Measurements from ENCODE around the gene KRT16. TPM values are rescaled to one million over a fixed set of nuclear protein-coding genes. Genes with fewer than 3 reads are reported as not detected.
"Not testable (repeated sequence)": the region's sequence is repeated elsewhere in the genome, so short reads cannot be mapped to it uniquely, and the experiment has no call there.

The KRT16 gene
- total RNA-seq, 1 experiment from 2014 or later: 109 TPM

DNA sequence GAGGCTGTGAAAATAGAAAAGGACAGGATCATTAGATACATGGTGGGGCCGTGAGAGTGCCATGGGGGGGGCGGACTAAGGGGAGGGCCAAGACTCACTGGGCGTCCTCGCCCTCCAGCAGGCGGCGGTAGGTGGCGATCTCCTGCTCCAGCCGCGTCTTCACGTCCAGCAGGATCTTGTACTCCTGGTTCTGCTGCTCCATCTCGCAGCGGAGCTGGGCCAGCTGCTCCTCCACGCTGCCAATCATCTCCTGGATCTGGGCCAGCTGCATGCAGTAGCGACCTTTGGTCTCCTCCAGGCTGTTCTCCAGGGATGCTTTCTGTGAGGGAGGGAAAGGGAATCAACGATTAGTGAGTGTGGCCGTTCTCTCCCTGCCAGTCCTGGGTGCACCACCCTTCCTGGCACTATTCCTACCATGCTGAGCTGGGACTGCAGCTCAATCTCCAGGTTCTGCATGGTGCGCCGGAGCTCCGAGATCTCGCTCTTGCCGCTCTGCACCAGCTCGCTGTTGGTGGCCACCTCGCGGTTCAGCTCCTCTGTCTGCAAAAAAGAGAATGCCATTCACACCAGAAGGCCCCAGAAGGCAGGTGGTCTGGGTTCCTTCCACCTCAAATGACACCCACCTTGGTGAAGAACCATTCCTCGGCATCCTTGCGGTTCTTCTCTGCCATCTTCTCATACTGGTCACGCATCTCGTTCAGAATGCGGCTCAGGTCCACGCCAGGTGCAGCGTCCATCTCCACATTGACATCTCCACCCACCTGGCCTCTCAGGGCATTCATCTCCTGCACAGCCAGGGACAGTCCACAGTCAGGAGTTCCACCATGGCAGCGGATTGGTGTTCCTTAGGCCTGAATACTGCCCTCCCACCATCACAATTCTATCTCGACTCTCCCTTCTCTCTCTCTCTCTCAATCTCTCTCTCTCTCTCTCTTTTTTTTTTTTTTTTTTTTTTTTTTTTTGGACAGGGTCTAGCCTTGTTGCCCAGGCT is 29.1 kb downstream of the KRT16 start:
- TF ChIP-seq, protein P1, sequence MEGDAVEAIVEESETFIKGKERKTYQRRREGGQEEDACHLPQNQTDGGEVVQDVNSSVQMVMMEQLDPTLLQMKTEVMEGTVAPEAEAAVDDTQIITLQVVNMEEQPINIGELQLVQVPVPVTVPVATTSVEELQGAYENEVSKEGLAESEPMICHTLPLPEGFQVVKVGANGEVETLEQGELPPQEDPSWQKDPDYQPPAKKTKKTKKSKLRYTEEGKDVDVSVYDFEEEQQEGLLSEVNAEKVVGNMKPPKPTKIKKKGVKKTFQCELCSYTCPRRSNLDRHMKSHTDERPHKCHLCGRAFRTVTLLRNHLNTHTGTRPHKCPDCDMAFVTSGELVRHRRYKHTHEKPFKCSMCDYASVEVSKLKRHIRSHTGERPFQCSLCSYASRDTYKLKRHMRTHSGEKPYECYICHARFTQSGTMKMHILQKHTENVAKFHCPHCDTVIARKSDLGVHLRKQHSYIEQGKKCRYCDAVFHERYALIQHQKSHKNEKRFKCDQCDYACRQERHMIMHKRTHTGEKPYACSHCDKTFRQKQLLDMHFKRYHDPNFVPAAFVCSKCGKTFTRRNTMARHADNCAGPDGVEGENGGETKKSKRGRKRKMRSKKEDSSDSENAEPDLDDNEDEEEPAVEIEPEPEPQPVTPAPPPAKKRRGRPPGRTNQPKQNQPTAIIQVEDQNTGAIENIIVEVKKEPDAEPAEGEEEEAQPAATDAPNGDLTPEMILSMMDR (IDR thresholded peaks at IDR 0.05; ENCODE audit: unreplicated experiment): no peak
- ChIA-PET CTCF (interaction anchor here (0.7 to 5.3 kb wide), 9 partner anchors 34 to 675 kb away, joined by 3 to 26 read pairs (median 8); no protein-coding TSS in a partner anchor), POLR2A (interaction anchor here (0.6 to 2.8 kb wide), 9 partner anchors 29 to 443 kb away, joined by 4 to 13 read pairs (median 5); partner anchors contain the start of genes KRT16, KRT17 and KRTAP4-6)
- Mint-ChIP-seq H3K4me3 (ENCODE audit: unreplicated experiment) (peak overlapping the region; percentile 86), H3K36me3 (ENCODE audit: insufficient read depth, unreplicated experiment) (peaks cover 65% of the 10 kb centered on the region), H3K27me3 (ENCODE audit: insufficient read depth, unreplicated experiment) (no peaks in the 10 kb centered on the region), H3K4me1 (ENCODE audit: insufficient read depth, unreplicated experiment) (peaks cover 74% of the 10 kb centered on the region), H3K9me3 (ENCODE audit: unreplicated experiment) (no peaks in the 10 kb centered on the region), H3K27ac (ENCODE audit: low read depth, unreplicated experiment) (peak overlapping the region; percentile 79)
- DNase-seq (ENCODE audit: unreplicated experiment): no peak
- intact Hi-C loops (cut with micrococcal nuclease): no loop called here
- TSS peak; percentile 60 for BruUV-seq (replicated peaks)

DNA sequence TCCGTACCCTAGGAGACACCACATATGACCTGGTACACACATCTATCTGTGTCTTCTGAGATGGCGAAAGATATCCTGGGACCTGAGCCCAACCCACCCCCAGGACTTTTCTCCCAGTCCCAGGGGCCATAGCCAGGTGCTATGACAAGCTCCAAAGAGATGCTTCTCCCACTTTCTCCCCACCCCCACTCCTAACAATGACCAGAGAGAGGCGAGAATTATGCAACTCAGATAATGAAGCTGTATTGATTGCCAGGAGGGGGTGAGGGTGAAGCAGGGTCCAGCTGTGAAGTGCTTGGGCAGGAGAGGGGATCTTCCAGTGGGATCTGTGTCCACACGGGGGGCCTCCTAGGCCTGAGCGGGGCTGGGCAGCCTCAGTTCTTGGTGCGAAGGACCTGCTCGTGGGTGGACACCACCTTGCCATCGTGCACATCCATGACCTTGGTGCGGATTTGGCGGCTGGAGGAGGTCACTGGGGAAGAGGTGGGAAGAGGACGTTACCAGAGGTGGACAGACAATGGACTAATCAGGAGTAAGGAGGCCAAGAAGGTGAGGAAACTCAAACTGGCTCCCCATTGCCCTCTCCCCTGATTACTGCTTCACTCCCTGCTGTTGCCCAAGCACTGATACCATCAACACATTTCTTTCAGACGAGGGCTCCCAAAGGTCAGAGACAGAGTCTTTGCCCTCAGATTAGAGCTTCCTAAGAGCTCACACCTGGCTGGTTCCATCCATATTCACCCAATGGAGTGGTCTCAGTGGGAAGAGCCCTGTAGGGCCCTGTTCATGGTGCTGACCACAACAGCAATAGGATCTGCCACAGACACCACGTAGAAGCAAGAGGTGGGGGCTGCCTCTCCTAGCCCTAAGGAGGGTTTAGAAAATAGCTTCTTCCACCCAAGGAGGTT is 30.3 kb downstream of the KRT16 start:
- BruUV-seq (replicated peaks); intact Hi-C loops (cut with micrococcal nuclease); H3K9me3 Mint-ChIP-seq (ENCODE audit: unreplicated experiment); DNase-seq (ENCODE audit: unreplicated experiment); H3K27me3 Mint-ChIP-seq (ENCODE audit: insufficient read depth, unreplicated experiment): not testable (repeated sequence)
- Mint-ChIP-seq H3K27ac (ENCODE audit: low read depth, unreplicated experiment) (peak overlapping the region; percentile 97), H3K4me1 (ENCODE audit: insufficient read depth, unreplicated experiment) (peaks cover 68% of the 10 kb centered on the region), H3K36me3 (ENCODE audit: insufficient read depth, unreplicated experiment) (peaks cover 65% of the 10 kb centered on the region), H3K4me3 (ENCODE audit: unreplicated experiment) (peak overlapping the region; percentile 86)
- ChIA-PET CTCF (interaction anchor here (0.7 to 3.8 kb wide), 10 partner anchors 14 to 674 kb away, joined by 3 to 17 read pairs (median 4); partner anchors contain the start of gene KRT17), POLR2A (interaction anchor here (0.7 to 2.4 kb wide), 10 partner anchors 9 to 74 kb away, joined by 3 to 10 read pairs (median 5); partner anchors contain the start of gene KRT17)

DNA sequence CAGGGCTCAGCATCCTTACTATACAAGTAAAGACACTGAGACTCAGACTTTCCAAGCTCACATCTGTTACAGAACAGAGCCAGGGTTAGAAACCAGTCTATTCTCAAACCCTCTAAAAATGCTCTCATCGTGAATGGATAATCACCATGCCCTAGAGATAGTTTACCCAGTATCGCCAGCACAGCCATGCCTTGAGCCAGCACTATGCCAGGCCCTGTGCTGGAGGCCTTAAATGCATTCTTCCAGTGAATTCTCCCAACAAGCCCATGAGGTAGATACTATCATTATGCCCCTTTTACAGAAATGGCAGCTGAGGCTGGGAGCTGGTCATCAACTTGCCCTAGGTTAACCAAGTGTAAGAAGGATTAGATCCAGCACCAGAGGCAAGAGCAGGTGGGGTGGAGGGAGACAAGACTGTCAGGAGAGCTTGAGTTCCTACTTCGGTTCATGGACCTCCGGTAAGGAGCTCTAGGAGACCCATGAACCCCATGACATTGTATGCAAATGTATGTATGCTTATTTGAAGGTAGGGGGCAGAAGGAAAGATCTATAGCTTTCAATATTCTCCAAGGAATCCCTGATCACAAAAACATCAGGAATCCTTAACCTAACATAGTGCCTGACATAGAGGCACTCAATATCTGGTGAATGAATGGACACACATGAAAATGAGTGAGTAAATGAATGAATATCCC is 31.1 kb downstream of the KRT16 start:
- Mint-ChIP-seq H3K4me1 (ENCODE audit: insufficient read depth, unreplicated experiment) (peaks cover 66% of the 10 kb centered on the region), H3K4me3 (ENCODE audit: unreplicated experiment) (peak overlapping the region; percentile 86), H3K36me3 (ENCODE audit: insufficient read depth, unreplicated experiment) (peaks cover 61% of the 10 kb centered on the region), H3K27ac (ENCODE audit: low read depth, unreplicated experiment) (peak overlapping the region; percentile 97), H3K27me3 (ENCODE audit: insufficient read depth, unreplicated experiment) (no peaks in the 10 kb centered on the region), H3K9me3 (ENCODE audit: unreplicated experiment) (no peaks in the 10 kb centered on the region)
- TF ChIP-seq, protein P1 (IDR thresholded peaks at IDR 0.05; ENCODE audit: unreplicated experiment): no peak
- CTCF ChIA-PET: interaction anchor here (0.5 to 3.8 kb wide), 13 partner anchors 10 to 759 kb away, joined by 3 to 17 read pairs (median 5); partner anchors contain the start of genes KRT10 and KRT17
- POLR2A ChIA-PET: interaction anchor here (0.7 to 2.4 kb wide), 12 partner anchors 9 to 752 kb away, joined by 3 to 10 read pairs (median 4); partner anchors contain the start of gene KRT17
- BruUV-seq (replicated peaks): no TSS peak
- DNase-seq (ENCODE audit: unreplicated experiment): no peak
- intact Hi-C loops (cut with micrococcal nuclease): no loop called here
